ENCODE data around the gene UTP4.

The UTP4 gene

DNA sequence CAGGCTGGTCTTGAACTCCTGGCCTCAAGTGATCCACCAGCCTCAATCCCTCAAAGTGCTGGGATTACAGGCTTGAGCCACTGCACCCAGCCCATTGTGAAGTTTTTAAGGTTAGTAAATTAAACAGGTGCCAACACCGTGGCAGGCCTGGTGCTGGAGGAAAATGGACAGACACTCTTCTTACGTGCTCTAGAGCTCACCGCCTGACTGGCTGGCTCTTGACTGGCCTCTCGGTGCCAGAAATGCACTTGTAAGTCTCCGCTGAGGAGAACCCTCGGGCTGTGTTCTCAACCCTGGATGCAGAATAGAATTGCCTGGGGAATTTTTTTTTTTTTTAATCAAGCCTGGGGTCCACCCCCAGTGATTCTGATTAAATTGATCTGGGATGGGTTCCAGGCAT, 37.3 kb upstream of the UTP4 start:
- H3K9me3 ChIP-seq (ENCODE audit: control insufficient read depth in 1 of 2, low read length in 2 of 2) = no peaks in the 10 kb centered on the region
- no peak overlapping the region for H3K4me3 ChIP-seq (ENCODE audit: low read depth in 1 of 2, low read length in 2 of 2)
- H3K36me3 ChIP-seq (ENCODE audit: control insufficient read depth in 1 of 2, insufficient read depth in 2 of 2, low read length in 2 of 2) = no peaks in the 10 kb centered on the region
- no peaks in the 10 kb centered on the region for H3K27me3 ChIP-seq (ENCODE audit: control insufficient read depth in 1 of 2, insufficient read depth in 2 of 2, low read length in 2 of 2)
- no peak overlapping the region for H3K27ac ChIP-seq (ENCODE audit: low read depth, low read length)
- H3K9ac ChIP-seq (ENCODE audit: low read depth in 1 of 2, low read length in 2 of 2) = no peak overlapping the region
- peaks cover 0 to under 1% of the 10 kb centered on the region in 2 donors for H3K4me1 ChIP-seq (ENCODE audit: control insufficient read depth in 1 of 2, insufficient read depth in 2 of 2, low read length in 2 of 2)

DNA sequence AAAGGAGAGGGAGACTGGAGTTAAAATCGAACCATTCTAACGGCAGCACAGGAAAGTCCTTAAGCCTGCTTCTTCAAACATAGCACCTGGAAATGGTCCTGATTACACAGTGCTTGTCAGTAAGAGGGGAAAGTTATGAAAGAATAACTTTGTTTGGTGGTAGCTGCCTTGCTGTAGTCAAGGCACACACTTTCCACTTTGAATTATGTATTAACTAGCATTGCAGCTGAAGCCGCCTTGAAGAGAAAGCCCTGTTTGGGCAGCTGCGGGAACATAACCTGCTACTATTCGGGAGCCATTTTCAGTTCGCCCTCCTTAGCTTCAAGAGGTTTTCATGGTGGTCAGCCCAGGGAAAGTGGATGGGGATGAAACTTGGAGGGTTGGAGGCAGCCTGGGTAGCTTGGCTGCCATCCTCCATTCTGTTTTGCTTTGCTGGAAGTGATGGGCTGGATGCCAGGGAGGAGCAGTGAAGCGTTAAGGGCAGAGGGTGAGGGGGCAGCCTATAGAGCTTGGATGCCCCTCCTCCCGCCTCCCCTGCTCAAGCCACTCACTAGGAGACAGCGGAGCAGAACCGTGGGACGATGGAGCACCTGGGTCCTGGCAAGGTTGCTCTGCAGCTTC, 32.3 kb upstream of the UTP4 start:
- Histone ChIP-seq H3K9ac (ENCODE audit: low read depth in 1 of 2, low read length in 2 of 2) (no peak overlapping the region), H3K36me3 (ENCODE audit: control insufficient read depth in 1 of 2, insufficient read depth in 2 of 2, low read length in 2 of 2) (no peaks in the 10 kb centered on the region), H3K4me3 (ENCODE audit: low read depth in 1 of 2, low read length in 2 of 2) (no peak overlapping the region), H3K4me1 (ENCODE audit: control insufficient read depth in 1 of 2, insufficient read depth in 2 of 2, low read length in 2 of 2) (peaks cover 0 to under 1% of the 10 kb centered on the region in 2 donors), H3K9me3 (ENCODE audit: control insufficient read depth in 1 of 2, low read length in 2 of 2) (no peaks in the 10 kb centered on the region), H3K27ac (ENCODE audit: low read depth, low read length) (no peak overlapping the region), H3K27me3 (ENCODE audit: control insufficient read depth in 1 of 2, insufficient read depth in 2 of 2, low read length in 2 of 2) (peaks cover 0 to under 1% of the 10 kb centered on the region in 2 donors)

DNA sequence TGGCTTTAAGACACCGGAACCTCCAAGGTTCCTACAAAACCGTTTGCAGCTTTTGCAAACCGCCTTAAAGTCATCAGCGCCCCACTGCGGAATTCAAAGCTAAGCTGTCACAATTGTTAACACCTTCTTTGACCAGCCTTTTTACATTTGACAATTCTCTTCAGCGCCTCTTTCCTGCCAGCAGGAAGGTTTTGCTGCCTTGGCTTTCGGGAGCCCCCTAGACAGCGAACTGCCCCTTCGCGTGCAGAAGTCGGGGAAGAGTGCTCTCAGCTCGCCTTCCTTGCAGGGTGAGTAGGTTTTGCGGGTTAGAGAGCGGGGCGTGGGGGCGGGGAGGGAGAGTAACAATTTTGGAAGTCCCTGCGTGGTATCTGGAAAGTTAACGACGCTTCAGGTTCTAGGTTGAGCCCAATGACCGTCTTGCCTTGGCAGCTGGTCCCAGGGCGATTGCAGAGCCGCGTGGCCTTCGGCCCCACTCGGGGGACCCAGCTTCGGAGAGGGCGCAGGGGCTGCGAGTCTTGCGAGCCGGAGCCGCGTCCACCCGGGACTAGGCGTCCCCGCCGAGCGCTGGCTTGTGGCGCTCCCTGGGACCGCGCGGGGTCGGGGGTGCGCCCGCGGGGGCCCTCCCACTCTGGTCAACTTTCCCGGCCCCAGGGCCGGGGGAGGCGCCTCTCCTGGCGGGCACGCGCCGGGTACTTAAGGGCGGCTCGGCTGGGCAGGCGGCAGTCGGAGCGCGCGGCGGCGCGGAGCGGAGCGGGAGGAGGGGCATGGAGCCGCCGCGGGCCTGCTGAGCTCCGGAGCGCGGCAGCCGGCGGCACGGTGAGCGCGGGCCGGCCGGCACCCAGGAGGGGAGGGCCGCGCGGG, 26.7 kb upstream of the UTP4 start, which contains the start of gene HAS3:
Gene HAS3, plus strand, starts transcription at position 153 of the 861 bp plus-strand sequence. CDS start 3,743 bp downstream, outside the sequence.
- peaks cover 14 to 15% of the 10 kb centered on the region in 2 donors for H3K36me3 ChIP-seq (ENCODE audit: control insufficient read depth in 1 of 2, insufficient read depth in 2 of 2, low read length in 2 of 2)
- H3K27me3 ChIP-seq (ENCODE audit: control insufficient read depth in 1 of 2, insufficient read depth in 2 of 2, low read length in 2 of 2) = peaks cover 5 to 17% of the 10 kb centered on the region in 2 donors
- no peaks in the 10 kb centered on the region for H3K9me3 ChIP-seq (ENCODE audit: control insufficient read depth in 1 of 2, low read length in 2 of 2)
- no peak within 1 kb of the TSS for H3K27ac ChIP-seq (ENCODE audit: low read depth, low read length)
- H3K4me3 ChIP-seq (ENCODE audit: low read depth in 1 of 2, low read length in 2 of 2) = peak within 1 kb of the TSS; percentile 73 to 77
- H3K4me1 ChIP-seq (ENCODE audit: control insufficient read depth in 1 of 2, insufficient read depth in 2 of 2, low read length in 2 of 2) = peaks cover 14 to 17% of the 10 kb centered on the region in 2 donors
- peak within 1 kb of the TSS in 1 of 2 donors; percentile 47 for H3K9ac ChIP-seq (ENCODE audit: low read depth in 1 of 2, low read length in 2 of 2)

DNA sequence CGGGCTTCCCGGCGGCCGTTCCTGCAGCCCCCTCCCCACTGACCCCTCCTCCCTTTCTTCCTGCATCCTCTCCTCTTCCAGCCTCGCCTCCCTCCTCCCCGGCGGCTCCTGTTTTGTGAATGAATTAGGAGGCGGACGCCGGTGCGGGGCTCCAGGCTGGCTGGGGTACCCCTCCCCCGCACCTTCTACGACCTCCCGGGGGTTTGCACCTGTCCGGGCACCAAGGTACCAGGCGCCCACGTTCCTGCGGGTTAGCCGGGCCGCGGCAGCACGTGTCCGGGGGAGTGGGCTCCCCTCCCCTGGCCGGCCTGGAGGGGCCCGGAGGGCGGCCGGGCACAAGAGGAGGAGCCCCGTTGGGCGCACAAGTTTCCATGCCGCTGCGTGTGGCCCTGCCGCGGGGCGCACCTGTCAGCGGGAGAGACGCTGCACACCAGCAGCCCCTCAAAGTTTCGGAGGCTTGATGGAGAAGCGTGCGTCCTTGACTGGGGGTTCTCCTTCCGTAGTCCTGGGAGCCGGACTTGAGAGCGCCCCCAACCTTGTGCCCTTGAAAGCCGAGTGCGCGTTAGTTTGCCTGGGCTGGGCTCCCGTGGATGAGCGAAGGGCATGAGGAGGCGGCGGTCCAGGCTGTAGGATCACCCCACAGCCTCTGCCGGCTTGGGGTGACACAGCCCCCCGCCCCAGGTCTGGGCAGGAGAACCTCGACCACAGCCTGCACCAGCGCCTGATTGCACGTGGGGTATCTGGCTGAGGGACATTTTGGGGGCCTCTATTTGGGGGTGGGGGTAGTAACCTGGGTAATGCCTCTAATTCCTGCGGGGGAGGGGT, 25.7 kb upstream of the UTP4 start:
- H3K9me3 ChIP-seq (ENCODE audit: control insufficient read depth in 1 of 2, low read length in 2 of 2) = no peaks in the 10 kb centered on the region
- peak overlapping the region; percentile 62 to 77 for H3K4me3 ChIP-seq (ENCODE audit: low read depth in 1 of 2, low read length in 2 of 2)
- peak overlapping the region in 1 of 2 donors; percentile 47 for H3K9ac ChIP-seq (ENCODE audit: low read depth in 1 of 2, low read length in 2 of 2)
- H3K27ac ChIP-seq (ENCODE audit: low read depth, low read length) = no peak overlapping the region
- H3K4me1 ChIP-seq (ENCODE audit: control insufficient read depth in 1 of 2, insufficient read depth in 2 of 2, low read length in 2 of 2) = peaks cover 14 to 17% of the 10 kb centered on the region in 2 donors
- peaks cover 16 to 20% of the 10 kb centered on the region in 2 donors for H3K36me3 ChIP-seq (ENCODE audit: control insufficient read depth in 1 of 2, insufficient read depth in 2 of 2, low read length in 2 of 2)
- H3K27me3 ChIP-seq (ENCODE audit: control insufficient read depth in 1 of 2, insufficient read depth in 2 of 2, low read length in 2 of 2) = peaks cover 5 to 17% of the 10 kb centered on the region in 2 donors

DNA sequence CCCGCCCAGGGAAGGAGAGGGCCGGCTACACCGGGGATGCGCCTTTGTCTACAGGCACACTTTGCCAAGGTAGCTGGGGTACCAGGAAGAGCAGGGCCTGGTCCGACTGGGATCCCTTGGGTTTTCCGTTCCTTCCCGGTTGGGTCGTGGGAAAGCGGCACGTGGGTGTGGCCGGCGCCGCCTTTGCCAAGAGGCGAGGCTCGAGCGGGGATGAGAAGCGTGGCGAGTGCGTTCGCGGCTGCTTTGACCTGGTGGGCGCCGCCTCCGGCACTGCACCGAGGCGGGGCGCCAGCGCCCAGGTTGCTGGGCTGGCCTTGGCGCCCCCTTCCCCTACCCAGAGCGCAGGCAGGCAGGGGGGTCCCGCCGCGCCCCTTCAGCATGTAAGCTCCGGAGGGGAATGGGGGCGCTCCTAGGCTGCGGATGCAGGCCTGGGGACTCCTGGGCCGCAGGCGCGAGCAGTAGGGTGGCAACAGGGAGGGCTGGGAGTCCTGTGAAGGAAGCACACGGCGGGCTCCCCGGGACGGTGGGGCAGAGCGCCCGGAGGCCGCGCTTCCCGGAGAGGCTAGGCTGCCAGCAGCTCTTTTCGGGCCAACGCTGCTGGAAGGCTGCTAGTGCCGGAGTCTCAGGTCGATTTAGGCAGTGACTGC, 25.0 kb upstream of the UTP4 start:
- Histone ChIP-seq H3K4me3 (ENCODE audit: low read depth in 1 of 2, low read length in 2 of 2) (peak overlapping the region; percentile 62 to 77), H3K27ac (ENCODE audit: low read depth, low read length) (no peak overlapping the region), H3K36me3 (ENCODE audit: control insufficient read depth in 1 of 2, insufficient read depth in 2 of 2, low read length in 2 of 2) (peaks cover 16 to 26% of the 10 kb centered on the region in 2 donors), H3K9me3 (ENCODE audit: control insufficient read depth in 1 of 2, low read length in 2 of 2) (no peaks in the 10 kb centered on the region), H3K27me3 (ENCODE audit: control insufficient read depth in 1 of 2, insufficient read depth in 2 of 2, low read length in 2 of 2) (peaks cover 5 to 17% of the 10 kb centered on the region in 2 donors), H3K4me1 (ENCODE audit: control insufficient read depth in 1 of 2, insufficient read depth in 2 of 2, low read length in 2 of 2) (peaks cover 14 to 17% of the 10 kb centered on the region in 2 donors), H3K9ac (ENCODE audit: low read depth in 1 of 2, low read length in 2 of 2) (peak overlapping the region; percentile 25 to 47)

DNA sequence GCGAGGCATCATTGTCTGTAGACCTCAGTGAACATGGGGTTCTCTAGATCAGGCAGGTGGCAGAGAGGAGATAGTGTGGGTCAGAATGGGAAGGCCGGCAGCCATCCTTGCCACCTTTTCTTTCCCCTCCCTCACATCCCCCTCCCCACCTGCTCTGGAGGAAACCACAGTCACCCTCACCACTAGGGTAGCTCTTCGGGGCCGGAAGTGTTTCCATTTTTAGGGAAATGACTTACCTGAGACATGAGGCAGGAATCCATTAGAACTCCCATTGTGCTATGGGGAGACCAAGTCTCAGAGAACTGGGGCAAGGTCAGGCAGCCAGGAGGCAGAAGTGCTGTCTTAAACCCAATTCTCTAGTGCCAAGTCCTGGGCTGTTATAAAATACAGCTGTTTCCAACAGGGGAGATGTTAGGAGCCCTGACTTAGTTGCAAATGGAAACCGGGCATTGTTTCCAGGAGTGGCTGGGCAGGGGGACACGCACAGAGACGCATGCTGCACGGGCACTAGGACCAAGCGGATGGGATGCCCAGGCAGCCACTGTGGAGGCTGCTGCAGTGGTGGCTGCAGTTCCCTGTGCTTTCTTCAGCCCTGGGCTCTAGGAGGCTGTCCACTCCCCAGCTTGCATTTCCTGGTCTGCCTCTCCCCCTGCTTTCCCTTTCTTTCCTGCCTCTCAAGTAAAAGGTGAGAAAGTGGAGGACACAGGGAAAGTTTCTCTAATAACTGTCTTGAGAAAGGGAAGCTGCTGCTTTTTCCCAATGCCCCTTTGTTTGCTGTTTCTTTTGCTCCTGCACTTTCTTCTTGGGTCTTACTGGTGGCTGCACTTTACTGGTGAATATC, 24.2 kb upstream of the UTP4 start:
- peak overlapping the region in 1 of 2 donors; percentile 25 for H3K9ac ChIP-seq (ENCODE audit: low read depth in 1 of 2, low read length in 2 of 2)
- H3K9me3 ChIP-seq (ENCODE audit: control insufficient read depth in 1 of 2, low read length in 2 of 2) = no peaks in the 10 kb centered on the region
- H3K4me1 ChIP-seq (ENCODE audit: control insufficient read depth in 1 of 2, insufficient read depth in 2 of 2, low read length in 2 of 2) = peaks cover 14 to 17% of the 10 kb centered on the region in 2 donors
- H3K36me3 ChIP-seq (ENCODE audit: control insufficient read depth in 1 of 2, insufficient read depth in 2 of 2, low read length in 2 of 2) = peaks cover 16 to 32% of the 10 kb centered on the region in 2 donors
- H3K27me3 ChIP-seq (ENCODE audit: control insufficient read depth in 1 of 2, insufficient read depth in 2 of 2, low read length in 2 of 2) = peaks cover 5 to 17% of the 10 kb centered on the region in 2 donors
- peak overlapping the region; percentile 62 to 77 for H3K4me3 ChIP-seq (ENCODE audit: low read depth in 1 of 2, low read length in 2 of 2)
- H3K27ac ChIP-seq (ENCODE audit: low read depth, low read length) = no peak overlapping the region

DNA sequence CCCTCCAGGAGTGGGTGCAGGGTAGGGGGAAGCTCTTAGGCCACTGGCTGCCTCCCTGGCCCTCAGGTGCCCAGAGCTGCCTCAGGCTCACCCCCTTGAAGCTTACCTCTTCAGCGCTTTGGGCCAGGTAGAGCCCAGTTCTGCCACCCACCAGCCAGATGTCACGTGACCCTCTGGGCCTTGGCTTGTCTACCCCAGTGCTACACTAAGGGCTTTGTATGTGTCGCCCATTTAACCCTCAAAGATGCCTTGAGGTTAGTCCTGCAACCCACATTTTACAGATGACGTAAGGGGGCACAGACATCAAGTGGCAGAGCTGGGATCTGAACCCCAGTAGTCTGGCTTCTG, 23.6 kb upstream of the UTP4 start:
- Histone ChIP-seq H3K27me3 (ENCODE audit: control insufficient read depth in 1 of 2, insufficient read depth in 2 of 2, low read length in 2 of 2) (peaks cover 5 to 17% of the 10 kb centered on the region in 2 donors), H3K4me3 (ENCODE audit: low read depth in 1 of 2, low read length in 2 of 2) (no peak overlapping the region)

DNA sequence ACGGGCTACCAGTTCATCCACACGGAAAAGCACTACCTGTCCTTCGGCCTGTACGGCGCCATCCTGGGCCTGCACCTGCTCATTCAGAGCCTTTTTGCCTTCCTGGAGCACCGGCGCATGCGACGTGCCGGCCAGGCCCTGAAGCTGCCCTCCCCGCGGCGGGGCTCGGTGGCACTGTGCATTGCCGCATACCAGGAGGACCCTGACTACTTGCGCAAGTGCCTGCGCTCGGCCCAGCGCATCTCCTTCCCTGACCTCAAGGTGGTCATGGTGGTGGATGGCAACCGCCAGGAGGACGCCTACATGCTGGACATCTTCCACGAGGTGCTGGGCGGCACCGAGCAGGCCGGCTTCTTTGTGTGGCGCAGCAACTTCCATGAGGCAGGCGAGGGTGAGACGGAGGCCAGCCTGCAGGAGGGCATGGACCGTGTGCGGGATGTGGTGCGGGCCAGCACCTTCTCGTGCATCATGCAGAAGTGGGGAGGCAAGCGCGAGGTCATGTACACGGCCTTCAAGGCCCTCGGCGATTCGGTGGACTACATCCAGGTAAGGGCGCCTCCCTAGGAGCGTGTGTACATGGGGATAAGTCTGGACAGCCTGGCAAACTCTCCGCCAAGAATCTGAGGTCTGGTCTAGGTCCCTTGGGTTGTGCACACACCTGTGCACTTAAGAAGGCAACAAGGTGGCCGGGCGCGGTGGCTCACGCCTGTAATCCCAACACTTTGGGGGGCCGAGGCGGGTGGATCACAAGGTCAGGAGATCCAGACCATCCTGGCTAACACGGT, 22.8 kb upstream of the UTP4 start:
- Histone ChIP-seq H3K27me3 (ENCODE audit: control insufficient read depth in 1 of 2, insufficient read depth in 2 of 2, low read length in 2 of 2) (peaks cover 5 to 17% of the 10 kb centered on the region in 2 donors), H3K27ac (ENCODE audit: low read depth, low read length) (no peak overlapping the region), H3K9me3 (ENCODE audit: control insufficient read depth in 1 of 2, low read length in 2 of 2) (no peaks in the 10 kb centered on the region), H3K36me3 (ENCODE audit: control insufficient read depth in 1 of 2, insufficient read depth in 2 of 2, low read length in 2 of 2) (peaks cover 28 to 46% of the 10 kb centered on the region in 2 donors), H3K9ac (ENCODE audit: low read depth in 1 of 2, low read length in 2 of 2) (no peak overlapping the region), H3K4me1 (ENCODE audit: control insufficient read depth in 1 of 2, insufficient read depth in 2 of 2, low read length in 2 of 2) (peaks cover 14 to 17% of the 10 kb centered on the region in 2 donors), H3K4me3 (ENCODE audit: low read depth in 1 of 2, low read length in 2 of 2) (no peak overlapping the region)

More for the DNA sequence above, 23.6 kb upstream of the UTP4 start:
- Histone ChIP-seq H3K27ac (ENCODE audit: low read depth, low read length) (no peak overlapping the region), H3K9me3 (ENCODE audit: control insufficient read depth in 1 of 2, low read length in 2 of 2) (no peaks in the 10 kb centered on the region), H3K4me1 (ENCODE audit: control insufficient read depth in 1 of 2, insufficient read depth in 2 of 2, low read length in 2 of 2) (peaks cover 14 to 17% of the 10 kb centered on the region in 2 donors), H3K9ac (ENCODE audit: low read depth in 1 of 2, low read length in 2 of 2) (no peak overlapping the region), H3K36me3 (ENCODE audit: control insufficient read depth in 1 of 2, insufficient read depth in 2 of 2, low read length in 2 of 2) (peaks cover 20 to 38% of the 10 kb centered on the region in 2 donors)

Measured in duodenal mucosa (tissue), 2 donors.